Activated T-helper 1 cell treated with Interleukin-2 at 50 U/mL for 16 hours (primary cell): Measurements from ENCODE around the gene CATSPERZ.

Source experiments
- DNase-seq: peaks from one replicate; pipeline ENCODE4 v3.0.0-alpha.2; 2020; ENCODE audit warnings: low read depth

CATSPERZ gene

DNA sequence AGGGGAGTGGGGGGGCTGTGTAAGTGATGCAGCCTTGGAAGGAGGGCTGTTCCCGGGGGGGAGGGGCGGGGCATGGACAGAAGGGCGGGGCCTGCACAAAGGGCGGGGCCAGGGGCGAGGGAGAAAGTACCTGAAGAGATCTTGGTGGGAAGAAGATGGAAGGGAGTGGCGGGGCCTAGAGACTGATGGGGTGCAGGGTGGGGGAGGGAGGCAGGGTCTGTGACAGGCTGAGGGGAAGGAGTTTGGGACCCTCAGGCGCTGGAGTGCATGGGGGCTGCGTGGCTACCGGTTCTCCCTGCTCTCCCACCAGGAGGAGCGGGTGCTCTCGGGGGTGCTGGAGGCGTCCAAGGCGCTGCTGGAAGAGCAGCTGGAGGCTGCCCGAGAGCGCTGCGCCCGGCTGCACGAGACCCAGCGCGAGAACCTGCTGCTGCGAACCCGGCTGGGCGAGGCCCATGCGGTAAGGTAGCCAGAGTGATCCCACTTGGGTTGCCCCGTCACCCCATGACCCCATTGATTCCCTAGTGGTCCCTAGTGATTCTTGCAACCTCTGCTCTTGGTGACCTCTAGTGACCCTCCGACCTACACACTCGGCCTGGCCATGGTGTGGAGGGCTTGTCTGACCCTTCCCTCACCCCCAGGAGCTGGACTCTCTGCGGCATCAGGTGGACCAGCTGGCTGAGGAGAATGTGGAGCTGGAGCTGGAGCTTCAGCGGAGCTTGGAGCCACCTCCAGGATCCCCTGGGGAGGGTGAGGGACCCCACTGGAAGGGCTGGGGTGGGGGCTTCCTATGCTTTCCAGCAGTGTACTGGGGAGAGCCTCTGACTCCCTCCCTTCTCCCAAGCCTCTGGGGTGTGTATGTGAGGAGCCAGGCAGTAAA, 42.9 kb downstream of the CATSPERZ start:
- no peak for DNase-seq

DNA sequence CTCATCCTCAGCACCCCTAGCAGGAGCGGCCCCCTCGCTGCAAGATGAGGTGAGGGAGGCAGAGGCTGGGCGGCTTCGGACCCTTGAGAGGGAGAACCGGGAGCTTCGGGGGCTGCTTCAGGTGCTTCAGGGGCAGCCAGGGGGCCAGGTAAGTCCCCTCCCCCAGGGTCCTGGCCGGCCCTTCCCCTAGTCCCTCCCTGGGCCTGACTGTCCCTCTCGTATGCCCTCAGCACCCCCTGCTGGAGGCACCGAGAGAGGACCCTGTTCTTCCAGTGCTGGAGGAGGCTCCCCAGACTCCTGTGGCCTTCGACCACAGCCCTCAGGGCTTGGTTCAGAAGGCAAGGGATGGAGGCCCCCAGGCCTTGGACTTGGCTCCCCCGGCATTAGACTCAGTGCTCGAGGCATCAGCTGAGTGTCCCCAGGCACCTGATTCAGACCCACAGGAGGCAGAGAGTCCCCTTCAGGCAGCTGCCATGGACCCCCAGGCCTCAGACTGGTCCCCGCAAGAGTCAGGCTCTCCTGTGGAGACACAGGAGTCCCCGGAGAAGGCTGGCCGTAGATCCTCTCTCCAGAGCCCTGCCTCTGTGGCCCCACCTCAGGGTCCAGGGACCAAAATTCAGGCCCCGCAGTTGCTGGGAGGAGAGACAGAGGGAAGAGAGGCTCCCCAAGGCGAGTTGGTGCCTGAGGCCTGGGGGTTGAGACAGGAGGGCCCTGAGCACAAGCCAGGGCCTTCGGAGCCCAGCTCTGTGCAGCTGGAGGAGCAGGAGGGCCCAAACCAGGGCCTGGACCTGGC, 43.8 kb downstream of the CATSPERZ start:
- DNase-seq = no peak

DNA sequence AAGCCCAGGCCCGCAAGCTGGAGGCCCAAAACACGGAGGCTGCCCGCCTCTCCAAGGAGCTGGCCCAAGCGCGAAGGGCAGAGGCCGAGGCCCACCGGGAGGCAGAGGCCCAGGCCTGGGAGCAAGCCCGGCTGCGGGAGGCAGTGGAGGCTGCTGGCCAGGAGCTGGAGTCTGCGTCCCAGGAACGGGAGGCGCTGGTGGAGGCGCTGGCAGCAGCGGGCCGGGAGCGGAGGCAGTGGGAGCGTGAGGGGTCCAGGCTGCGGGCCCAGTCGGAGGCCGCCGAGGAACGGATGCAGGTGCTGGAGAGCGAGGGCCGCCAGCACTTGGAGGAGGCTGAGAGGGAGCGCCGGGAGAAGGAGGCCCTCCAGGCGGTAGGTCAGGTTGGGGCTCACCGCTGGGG, 44.6 kb downstream of the CATSPERZ start:
- no peak for DNase-seq

DNA sequence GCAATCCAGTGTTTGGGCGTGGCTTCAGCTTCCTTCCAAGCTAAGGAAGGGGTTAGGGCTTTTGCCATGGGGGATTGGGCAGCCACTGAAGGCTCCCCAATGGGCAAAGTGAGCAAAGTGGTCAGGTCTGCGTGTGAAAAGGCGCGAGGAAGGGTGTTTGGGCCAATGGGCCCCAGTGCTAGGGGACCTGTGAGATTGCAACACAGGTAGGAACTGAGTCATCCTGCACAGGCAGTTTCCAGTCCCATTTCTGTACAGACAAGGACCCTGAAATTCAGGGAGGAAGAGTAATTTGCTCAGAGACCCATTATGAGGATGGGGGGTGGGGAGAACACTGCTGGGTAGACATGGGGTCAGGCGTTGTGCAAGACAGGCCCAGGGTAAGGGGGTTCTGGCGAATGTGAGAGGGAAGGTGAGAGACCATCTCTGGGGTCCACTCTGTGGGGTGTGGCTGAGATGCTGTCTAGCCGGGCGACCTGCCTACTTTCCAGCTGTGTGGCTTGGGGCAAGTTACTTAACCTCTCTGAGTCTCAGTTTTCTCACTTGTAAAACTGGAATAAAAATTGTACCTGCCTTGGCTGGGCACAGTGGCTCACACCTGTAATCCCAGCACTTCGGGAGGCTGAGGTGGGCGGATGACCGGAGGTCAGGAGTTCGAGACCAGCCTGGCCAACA, 47.2 kb downstream of the CATSPERZ start:
- DNase-seq = no peak

DNA sequence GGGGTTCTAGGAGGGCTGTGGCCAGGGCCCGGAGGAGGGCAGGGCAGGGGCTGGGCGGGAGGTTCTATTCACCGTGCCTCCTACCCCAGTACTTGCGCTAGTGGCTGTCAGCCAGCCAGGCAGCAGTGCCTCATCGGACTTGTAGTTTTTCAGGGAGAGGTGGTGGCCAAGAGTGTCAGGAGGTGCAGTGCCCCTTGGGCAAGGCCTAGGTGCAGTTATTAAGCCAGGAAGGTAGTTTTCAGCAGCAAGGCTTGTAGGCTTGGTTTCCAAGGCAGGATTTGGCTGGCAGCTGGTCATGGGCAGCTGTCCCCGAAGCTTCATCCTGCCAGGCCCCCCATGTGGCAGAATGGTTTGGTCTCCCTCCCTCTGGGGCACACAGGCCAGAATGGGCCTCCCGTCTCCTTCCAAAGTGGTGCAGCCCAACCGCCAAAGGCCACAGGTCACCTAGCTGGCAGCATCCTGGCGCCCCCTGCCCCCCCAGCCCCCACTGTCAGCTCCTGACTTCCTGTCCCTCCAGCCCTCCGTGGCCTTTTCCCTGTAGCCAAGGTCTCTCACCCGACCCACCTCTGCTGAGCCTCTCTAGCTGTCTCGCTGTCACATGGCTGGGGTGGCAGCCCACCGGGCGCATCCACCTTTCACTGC, 48.3 kb downstream of the CATSPERZ start:
- no peak for DNase-seq

DNA sequence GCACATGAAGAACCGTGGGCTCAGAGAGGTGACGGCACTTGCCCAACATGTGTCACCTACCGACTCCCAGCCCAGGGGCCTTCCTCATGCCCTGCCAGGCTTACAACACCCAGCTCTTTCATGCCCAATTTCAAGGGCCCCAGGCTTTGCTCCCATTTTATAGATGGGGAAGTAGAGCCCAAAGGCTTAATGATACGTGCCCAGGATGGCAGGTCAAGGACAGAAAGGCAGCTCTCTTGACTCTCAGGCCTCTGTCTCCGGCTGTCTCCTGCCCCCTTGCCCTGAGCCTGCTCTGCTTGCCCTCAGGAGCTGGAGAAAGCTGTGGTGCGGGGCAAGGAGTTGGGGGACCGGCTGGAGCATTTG, 48.8 kb downstream of the CATSPERZ start:
- no peak for DNase-seq

DNA sequence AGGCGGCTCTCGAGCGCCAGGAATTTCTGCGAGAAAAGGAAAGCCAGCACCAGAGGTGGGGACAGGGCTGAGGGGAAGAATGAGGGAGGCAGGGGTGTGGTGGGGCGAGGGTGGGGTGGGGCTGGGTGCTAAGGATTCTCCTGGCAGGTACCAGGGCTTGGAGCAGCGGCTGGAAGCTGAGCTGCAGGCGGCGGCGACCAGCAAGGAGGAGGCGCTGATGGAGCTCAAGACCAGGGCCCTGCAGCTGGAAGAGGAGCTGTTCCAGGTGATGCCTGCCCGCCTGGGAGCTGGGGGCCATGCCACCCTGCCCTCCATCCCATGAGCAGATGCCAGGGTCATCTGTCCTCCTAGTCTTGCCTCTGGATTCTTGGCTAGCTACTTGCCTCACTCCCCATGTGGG, 49.2 kb downstream of the CATSPERZ start:
- DNase-seq = no peak

DNA sequence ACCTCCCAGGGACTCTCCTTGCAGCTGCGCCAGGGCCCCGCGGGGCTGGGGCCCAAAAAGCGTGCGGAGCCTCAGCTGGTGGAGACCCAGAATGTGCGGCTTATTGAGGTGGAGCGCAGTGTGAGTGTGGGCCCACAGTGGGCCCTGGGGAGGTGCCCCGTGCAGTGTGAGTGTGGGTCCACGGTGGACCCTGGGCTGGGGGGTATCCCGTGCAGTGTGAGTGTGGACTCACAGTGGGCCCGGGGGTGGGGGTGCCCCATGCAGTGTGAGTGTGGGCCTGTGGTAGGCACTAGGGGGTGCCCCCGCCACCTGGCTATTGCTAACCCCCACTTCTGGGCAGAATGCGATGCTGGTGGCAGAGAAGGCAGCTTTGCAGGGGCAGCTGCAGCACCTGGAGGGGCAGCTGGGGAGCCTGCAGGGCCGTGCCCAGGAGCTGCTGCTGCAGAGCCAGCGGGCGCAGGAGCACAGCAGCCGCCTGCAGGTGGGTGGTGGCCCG, 51.0 kb downstream of the CATSPERZ start:
- no peak for DNase-seq

DNA sequence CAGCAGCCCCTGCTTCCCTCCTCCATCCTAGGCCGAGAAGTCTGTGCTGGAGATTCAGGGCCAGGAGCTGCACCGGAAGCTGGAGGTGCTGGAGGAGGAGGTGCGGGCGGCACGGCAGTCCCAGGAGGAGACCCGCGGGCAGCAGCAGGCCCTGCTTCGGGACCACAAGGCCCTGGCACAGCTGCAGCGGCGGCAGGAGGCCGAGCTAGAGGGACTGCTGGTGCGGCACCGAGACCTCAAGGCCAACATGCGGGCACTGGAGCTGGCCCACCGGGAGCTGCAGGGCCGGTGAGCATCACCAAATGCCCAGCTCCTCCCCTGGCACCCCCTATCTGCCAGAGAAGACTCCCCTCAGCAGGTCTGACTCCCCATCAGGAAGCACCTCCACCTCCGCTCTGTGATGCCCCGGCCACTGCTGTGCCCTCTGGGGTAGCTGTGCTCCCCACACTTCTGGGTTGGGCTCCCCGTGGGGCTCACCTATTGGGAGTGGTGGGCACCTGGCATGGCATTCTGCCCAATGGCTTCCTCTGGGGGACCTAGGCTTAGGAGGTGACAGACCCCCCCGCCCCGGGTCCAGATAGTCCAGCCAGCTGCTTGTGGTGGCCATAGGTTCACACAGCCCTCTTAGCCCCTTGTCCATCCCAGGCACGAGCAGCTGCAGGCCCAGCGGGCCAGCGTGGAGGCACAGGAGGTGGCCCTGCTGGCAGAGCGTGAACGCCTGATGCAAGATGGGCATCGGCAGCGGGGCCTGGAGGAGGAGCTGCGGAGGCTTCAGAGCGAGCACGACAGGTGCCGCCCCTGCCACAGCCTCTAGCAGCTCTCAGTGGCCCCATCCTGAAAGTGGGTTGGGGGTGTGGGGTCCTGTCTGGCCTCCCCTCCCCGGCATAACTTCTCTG, 52.2 kb downstream of the CATSPERZ start:
- DNase-seq = no peak

DNA sequence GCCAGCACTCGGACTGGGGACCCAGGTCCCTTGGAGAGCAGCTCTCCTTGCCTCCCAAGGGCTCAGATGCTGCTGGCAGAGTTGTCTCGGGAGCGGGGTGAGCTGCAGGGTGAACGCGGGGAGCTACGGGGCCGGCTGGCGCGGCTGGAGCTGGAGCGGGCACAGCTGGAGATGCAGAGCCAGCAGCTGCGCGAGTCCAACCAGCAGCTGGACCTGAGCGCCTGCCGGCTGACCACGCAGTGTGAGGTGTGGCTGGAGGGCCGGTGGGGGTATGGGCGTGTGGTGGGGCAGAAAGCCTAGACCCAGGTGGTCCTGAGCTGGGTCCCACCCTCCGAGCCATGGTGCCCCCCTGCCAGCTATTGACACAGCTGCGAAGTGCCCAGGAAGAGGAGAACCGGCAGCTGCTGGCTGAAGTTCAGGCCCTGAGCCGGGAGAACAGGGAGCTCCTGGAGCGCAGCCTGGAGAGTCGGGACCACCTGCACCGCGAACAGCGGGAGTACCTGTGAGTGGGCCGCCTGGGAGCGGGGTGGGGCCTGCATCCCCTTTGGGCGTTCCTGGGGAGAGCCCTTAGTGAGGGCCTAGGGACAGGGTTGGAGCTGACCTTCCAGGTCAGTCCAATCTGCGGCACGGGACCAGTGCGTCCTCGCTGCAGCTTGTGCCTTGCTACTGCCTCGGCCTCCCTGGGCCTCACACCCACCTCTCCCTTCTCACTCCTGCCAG, 53.0 kb downstream of the CATSPERZ start:
- no peak for DNase-seq

DNA sequence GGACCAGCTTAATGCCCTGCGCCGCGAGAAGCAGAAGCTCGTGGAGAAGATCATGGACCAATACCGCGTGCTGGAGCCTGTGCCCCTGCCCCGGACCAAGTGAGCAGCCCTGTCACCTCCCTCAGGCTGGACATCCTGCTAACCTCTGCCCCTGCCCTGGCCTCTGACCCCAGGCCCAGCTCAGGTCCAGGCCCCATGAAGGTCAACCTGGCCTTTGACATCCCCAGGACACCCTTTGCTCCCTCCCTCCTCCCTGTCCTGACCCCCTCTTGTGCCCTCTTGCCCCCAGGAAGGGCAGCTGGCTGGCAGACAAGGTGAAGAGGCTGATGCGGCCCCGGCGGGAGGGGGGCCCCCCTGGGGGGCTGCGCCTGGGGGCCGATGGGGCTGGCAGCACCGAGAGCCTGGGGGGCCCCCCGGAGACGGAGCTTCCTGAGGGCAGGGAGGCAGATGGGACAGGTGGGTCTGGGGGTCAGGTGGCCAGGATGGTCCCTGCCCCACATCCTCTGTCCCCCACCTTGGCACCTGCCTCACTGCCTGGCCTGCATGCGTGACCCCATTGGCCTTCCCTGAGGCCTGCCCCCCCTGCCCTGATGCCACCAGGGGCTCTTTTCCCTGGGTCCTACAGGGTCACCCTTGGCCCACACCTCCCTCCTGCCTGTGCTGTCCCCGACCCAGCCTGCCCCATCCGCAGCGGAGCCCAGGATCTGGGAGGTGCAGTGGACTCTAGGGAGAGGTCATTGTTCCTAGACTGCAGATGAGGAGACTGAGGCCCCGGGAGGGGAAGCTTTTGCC, 53.8 kb downstream of the CATSPERZ start:
- DNase-seq = no peak
